ENCODE measurements around the gene TRIM63.

Gene TRIM63

DNA sequence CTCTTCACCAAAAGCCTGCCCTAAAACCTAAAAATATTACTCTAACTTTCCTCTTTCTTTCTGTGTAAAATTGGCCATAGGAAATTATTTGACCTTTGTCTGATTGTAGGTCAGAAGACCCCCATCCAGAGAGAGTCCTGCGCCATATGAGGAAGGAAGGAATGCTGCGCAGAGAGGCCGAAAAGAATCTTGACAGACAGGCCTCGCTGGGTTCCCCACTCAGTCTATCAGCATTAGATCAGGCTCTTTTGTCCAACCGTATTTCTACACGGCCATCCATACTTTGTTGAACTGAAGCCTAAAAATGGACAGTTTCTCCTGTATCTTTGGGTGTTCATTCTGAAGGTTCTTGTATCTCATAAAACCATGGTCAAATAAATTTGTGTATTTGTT, 17.2 kb downstream of the TRIM63 start:
- no peak for DNase-seq (ENCODE audit: low spot score)
- in situ Hi-C loops (cut with MboI; ENCODE audit: low pct_unique_long_range_greater_than_20kb, low sequenced_read_pairs, unreplicated experiment) = no loop called here
- no peak for TF ChIP-seq CTCF (IDR thresholded peaks at IDR 0.05; ENCODE audit: extremely low read depth, insufficient read depth, missing control alignments)

GRCh38 chr1:26049531-26050247, 17.7 kb downstream of the TRIM63 start:
- in situ Hi-C loops (cut with MboI; ENCODE audit: low pct_unique_long_range_greater_than_20kb, low sequenced_read_pairs, unreplicated experiment) = no loop called here
- no peak for TF ChIP-seq CTCF (IDR thresholded peaks at IDR 0.05; ENCODE audit: extremely low read depth, insufficient read depth, missing control alignments)
- DNase-seq (ENCODE audit: low spot score) = no peak

DNA sequence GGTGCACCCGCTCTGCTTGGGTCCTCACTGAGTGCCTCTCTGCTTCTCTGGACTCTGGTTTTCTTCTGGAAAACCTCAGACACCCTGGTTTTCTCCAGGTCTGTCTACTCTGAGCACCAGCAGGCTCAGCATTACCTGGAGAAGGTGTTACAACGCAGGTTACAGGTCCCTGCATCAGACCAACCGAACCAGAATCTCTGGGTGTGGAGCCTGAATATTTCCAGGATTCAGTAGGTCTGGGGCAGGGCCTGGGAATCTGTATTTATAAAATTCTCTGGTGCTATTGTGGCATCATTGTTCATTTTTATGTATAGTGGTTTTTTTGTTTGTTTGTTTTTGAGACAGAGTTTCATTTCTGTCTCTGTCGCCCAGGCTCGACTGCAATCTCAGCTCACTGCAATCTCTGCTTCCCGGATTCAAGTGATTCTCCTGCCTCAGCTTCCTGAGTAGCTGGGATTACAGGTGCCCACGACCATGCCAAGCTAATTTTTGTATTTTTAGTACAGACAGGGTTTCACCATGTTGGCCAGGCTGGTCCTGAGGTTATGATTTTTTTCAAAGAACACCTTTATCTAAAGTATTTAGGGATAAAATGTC, 20.1 kb downstream of the TRIM63 start:
- no peak for TF ChIP-seq CTCF (IDR thresholded peaks at IDR 0.05; ENCODE audit: extremely low read depth, insufficient read depth, missing control alignments)
- DNase-seq (ENCODE audit: low spot score) = no peak
- in situ Hi-C loops (cut with MboI; ENCODE audit: low pct_unique_long_range_greater_than_20kb, low sequenced_read_pairs, unreplicated experiment) = no loop called here

GRCh38 chr1:26046246-26047095, 21.0 kb downstream of the TRIM63 start:
- DNase-seq (ENCODE audit: low spot score) = no peak
- TF ChIP-seq CTCF (IDR thresholded peaks at IDR 0.05; ENCODE audit: extremely low read depth, insufficient read depth, missing control alignments) = no peak
- in situ Hi-C loops (cut with MboI; ENCODE audit: low pct_unique_long_range_greater_than_20kb, low sequenced_read_pairs, unreplicated experiment) = no loop called here

DNA sequence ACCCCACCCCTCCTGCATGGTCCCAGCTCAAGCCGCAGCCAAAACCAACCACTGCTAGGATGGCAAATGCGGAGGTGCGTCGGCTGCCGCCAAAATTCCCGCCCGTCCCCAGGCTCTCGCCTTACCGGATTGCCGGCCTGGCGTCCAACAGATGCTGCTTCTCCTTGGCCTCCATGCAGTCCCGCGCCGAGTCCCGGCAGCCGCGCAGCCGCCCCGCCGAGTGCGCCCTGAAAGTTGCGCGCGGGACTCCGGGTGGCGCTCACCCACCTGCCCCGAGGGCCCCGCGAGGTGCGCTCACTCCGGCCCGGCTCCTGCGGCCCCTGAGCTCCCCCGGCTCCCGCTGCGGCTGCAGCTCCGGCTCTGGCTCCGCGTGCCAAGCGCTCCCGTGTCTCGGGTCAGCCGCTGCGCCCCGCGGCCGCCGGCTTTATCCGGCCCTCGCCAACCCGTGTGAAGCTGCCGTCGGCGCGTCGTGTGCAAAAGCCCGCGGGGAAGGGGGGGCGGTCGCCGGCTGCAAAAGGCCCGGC, 21.6 kb downstream of the TRIM63 start, which contains the start of gene SLC30A2:
Gene SLC30A2 (minus strand): TSS at position 397 of the 524 bp plus-strand sequence. CDS start 222 bp downstream, at position 175.
- peak; percentile 45 for DNase-seq (ENCODE audit: low spot score)
- TF ChIP-seq CTCF (IDR thresholded peaks at IDR 0.05; ENCODE audit: extremely low read depth, insufficient read depth, missing control alignments) = no peak
- in situ Hi-C loops (cut with MboI; ENCODE audit: low pct_unique_long_range_greater_than_20kb, low sequenced_read_pairs, unreplicated experiment) = no loop called here

DNA sequence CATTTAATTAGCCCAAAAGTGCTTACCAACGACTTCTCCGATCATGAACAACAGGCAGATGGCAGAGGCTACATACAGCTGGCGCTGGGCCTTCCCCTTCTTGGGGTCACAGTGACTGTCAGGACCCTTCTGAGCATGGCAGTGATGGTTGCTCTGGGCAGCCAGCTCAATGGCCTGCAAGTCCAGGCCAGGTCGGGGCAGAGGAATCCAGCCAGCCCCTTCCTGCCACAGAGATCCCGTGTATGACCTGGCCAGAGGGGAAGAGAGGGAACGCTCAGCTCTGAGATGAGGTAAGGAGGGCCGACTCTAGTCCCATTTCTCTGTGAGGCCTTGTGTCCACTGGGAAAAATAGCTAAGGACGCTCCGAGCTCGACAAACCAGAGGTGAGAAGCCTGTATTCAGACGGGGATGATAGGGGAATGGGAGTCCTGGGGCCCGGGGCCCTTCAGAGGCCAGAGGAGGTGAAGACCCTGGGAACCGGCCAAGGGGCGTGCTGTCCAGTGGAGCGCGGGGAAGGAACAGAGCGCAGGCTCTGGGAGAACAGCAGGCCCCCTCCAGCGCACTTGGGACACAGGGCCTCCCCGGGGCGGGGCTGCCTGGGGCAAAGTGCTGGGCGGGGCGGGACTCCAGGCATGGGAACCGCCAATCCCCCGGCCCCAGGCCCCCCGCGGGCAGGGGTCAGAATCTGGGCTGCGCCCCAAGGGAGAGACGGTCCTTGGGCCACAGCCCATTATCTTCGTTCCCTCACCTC, 22.3 kb downstream of the TRIM63 start:
- in situ Hi-C loops (cut with MboI; ENCODE audit: low pct_unique_long_range_greater_than_20kb, low sequenced_read_pairs, unreplicated experiment) = no loop called here
- DNase-seq (ENCODE audit: low spot score) = no peak
- no peak for TF ChIP-seq CTCF (IDR thresholded peaks at IDR 0.05; ENCODE audit: extremely low read depth, insufficient read depth, missing control alignments)

All from GM13977 (cell line).